Stimulated activated CD8-positive, alpha-beta memory T cell treated with anti-CD3 and anti-CD28 coated beads, Interleukin-2, amount 100 ng/mL, for 48 hours (primary cell): Measurements from ENCODE around the gene R3HCC1L.
"Not testable (repeated sequence)": the region's sequence is repeated elsewhere in the genome, so short reads cannot be mapped to it uniquely, and the experiment has no call there.

ENCODE experiments used
- DNase-seq, 2 donors: peaks; one replicate each; pipeline ENCODE4 v3.0.0-alpha.2; 2020; ENCODE audit warnings: low read depth in 2 of 2

The R3HCC1L gene

GRCh38 chr10:98172495-98172894 is 38.0 kb downstream of the R3HCC1L start:
- no peak for DNase-seq

GRCh38 chr10:98173260-98173659 is 38.8 kb downstream of the R3HCC1L start:
- no peak for DNase-seq

GRCh38 chr10:98182351-98182915 is 48.0 kb downstream of the R3HCC1L start:
- not testable (repeated sequence) for DNase-seq

- DNase-seq = no peak
Observed at GRCh38 chr10:98186681-98187080, 52.2 kb downstream of the R3HCC1L start.

GRCh38 chr10:98190773-98191172 is 56.3 kb downstream of the R3HCC1L start:
- not testable (repeated sequence) for DNase-seq

- DNase-seq = no peak
Observed at GRCh38 chr10:98193037-98193436, 58.6 kb downstream of the R3HCC1L start.

- no peak for DNase-seq
Observed at GRCh38 chr10:98194633-98195032, 60.2 kb downstream of the R3HCC1L start.

- DNase-seq = no peak
Observed at GRCh38 chr10:98195120-98195519, 60.7 kb downstream of the R3HCC1L start.

- DNase-seq = no peak
Observed at GRCh38 chr10:98196985-98197384, 62.5 kb downstream of the R3HCC1L start.

GRCh38 chr10:98201760-98202159 is 67.3 kb downstream of the R3HCC1L start:
- DNase-seq = no peak

- DNase-seq = no peak
Observed at GRCh38 chr10:98202378-98202777, 67.9 kb downstream of the R3HCC1L start.

- no peak for DNase-seq
Observed at GRCh38 chr10:98205351-98205750, 70.9 kb downstream of the R3HCC1L start.

- DNase-seq = no peak
Observed at GRCh38 chr10:98208925-98209324, 74.5 kb downstream of the R3HCC1L start.

GRCh38 chr10:98209441-98209840 is 75.0 kb downstream of the R3HCC1L start:
- DNase-seq = no peak

- no peak for DNase-seq
Observed at GRCh38 chr10:98212196-98212595, 77.7 kb downstream of the R3HCC1L start.

- no peak for DNase-seq
Observed at GRCh38 chr10:98213740-98214139, 79.3 kb downstream of the R3HCC1L start.

- no peak for DNase-seq
Observed at GRCh38 chr10:98215373-98215772, 80.9 kb downstream of the R3HCC1L start.

- DNase-seq = no peak
Observed at GRCh38 chr10:98217801-98218200, 83.3 kb downstream of the R3HCC1L start.

GRCh38 chr10:98223874-98224273 is 89.4 kb downstream of the R3HCC1L start:
- no peak for DNase-seq

GRCh38 chr10:98224509-98224908 is 90.1 kb downstream of the R3HCC1L start:
- DNase-seq = no peak

- no peak for DNase-seq
Observed at GRCh38 chr10:98224996-98225395, 90.5 kb downstream of the R3HCC1L start.

- DNase-seq = no peak
Observed at GRCh38 chr10:98226508-98227144, 92.2 kb downstream of the R3HCC1L start.

- DNase-seq = not testable (repeated sequence)
Observed at GRCh38 chr10:98227713-98228112, 93.3 kb downstream of the R3HCC1L start.

GRCh38 chr10:98228266-98228665 is 93.8 kb downstream of the R3HCC1L start:
- not testable (repeated sequence) for DNase-seq
